ENCODE results near the gene CA7. TPM values are rescaled to one million over a fixed set of nuclear protein-coding genes. Genes with fewer than 3 reads are reported as not detected.

The CA7 gene
- total RNA-seq, 3 donors from 2014 or later, result 59.3 to 253 (median 131) TPM

- Histone ChIP-seq H3K9me3 (no peaks in the 10 kb centered on the region), H3K4me1 (ENCODE audit: low read depth) (no peaks in the 10 kb centered on the region), H3K4me3 (no peak overlapping the region), H3K36me3 (ENCODE audit: low read depth) (no peaks in the 10 kb centered on the region)
- TF ChIP-seq CTCF (IDR thresholded peaks at IDR 0.05), result no peak
- intact Hi-C loops (cut with DNase I, micrococcal nuclease), result no loop called here
- no peak for ATAC-seq
- no peak for DNase-seq
These were observed 34.4 kb upstream of the CA7 start for GRCh38 chr16:66809765-66810164.

GRCh38 chr16:66810391-66810790 is 33.8 kb upstream of the CA7 start:
- Histone ChIP-seq H3K9me3 (no peaks in the 10 kb centered on the region), H3K4me3 (no peak overlapping the region), H3K36me3 (ENCODE audit: low read depth) (no peaks in the 10 kb centered on the region), H3K4me1 (ENCODE audit: low read depth) (no peaks in the 10 kb centered on the region)
- no peak for TF ChIP-seq CTCF (IDR thresholded peaks at IDR 0.05)
- intact Hi-C loops (cut with DNase I, micrococcal nuclease), result no loop called here
- DNase-seq, result no peak
- ATAC-seq, result no peak

GRCh38 chr16:66811043-66811442 is 33.2 kb upstream of the CA7 start:
- intact Hi-C loops (cut with DNase I, micrococcal nuclease), result no loop called here
- no peaks in the 10 kb centered on the region for H3K9me3 ChIP-seq
- H3K4me3 ChIP-seq, result no peak overlapping the region
- no peak for TF ChIP-seq CTCF (IDR thresholded peaks at IDR 0.05)
- H3K36me3 ChIP-seq (ENCODE audit: low read depth), result no peaks in the 10 kb centered on the region
- DNase-seq, result no peak
- ATAC-seq, result no peak
- H3K4me1 ChIP-seq (ENCODE audit: low read depth), result no peaks in the 10 kb centered on the region

GRCh38 chr16:66814734-66815133 is 29.5 kb upstream of the CA7 start:
- no peaks in the 10 kb centered on the region for H3K4me1 ChIP-seq (ENCODE audit: low read depth)
- DNase-seq (no peak), ATAC-seq (no peak)
- intact Hi-C loops (cut with DNase I, micrococcal nuclease), result no loop called here
- no peaks in the 10 kb centered on the region for H3K9me3 ChIP-seq
- no peak for TF ChIP-seq CTCF (IDR thresholded peaks at IDR 0.05)
- H3K36me3 ChIP-seq (ENCODE audit: low read depth), result peaks cover 3% of the 10 kb centered on the region
- H3K4me3 ChIP-seq, result no peak overlapping the region

- H3K9me3 ChIP-seq, result no peaks in the 10 kb centered on the region
- TF ChIP-seq CTCF (IDR thresholded peaks at IDR 0.05), result no peak
- ATAC-seq (no peak), DNase-seq (no peak)
- intact Hi-C loops (cut with DNase I, micrococcal nuclease), result no loop called here
- H3K36me3 ChIP-seq (ENCODE audit: low read depth), result no peaks in the 10 kb centered on the region
- H3K4me1 ChIP-seq (ENCODE audit: low read depth), result no peaks in the 10 kb centered on the region
- no peak overlapping the region for H3K4me3 ChIP-seq
These were observed 20.2 kb upstream of the CA7 start for GRCh38 chr16:66824006-66824405.

All from mucosa of descending colon (tissue), 3 donors.